GM19455 (cell line): ENCODE measurements around the gene HS3ST3A1.

Experiments
- ATAC-seq: cut with Tn5 transposase; IDR thresholded peaks from one replicate; pipeline ENCODE4 v1.9.1; 2021; ENCODE audit not compliant: unreplicated experiment

HS3ST3A1 gene

GRCh38 chr17:13457783-13458182, 143.9 kb downstream of the HS3ST3A1 start:
- ATAC-seq = no peak
